ENCODE results near the gene MANBA.

MANBA gene

GRCh38 chr4:102692474-102692873, 68.3 kb downstream of the MANBA start:
- H3K4me3 ChIP-seq (ENCODE audit: low read length), result no peak overlapping the region

GRCh38 chr4:102687982-102688433, 72.8 kb downstream of the MANBA start:
- Histone ChIP-seq H3K27me3 (ENCODE audit: control insufficient read depth, low read length) (no peaks in the 10 kb centered on the region), H3K79me2 (ENCODE audit: control insufficient read depth, low read length) (no peaks in the 10 kb centered on the region), H3K36me3 (ENCODE audit: control insufficient read depth, low read length) (0 out of 2 replicates have a peak, but pooled peaks cover 3% of the 10 kb centered on the region), H3K4me1 (ENCODE audit: control insufficient read depth, low read length) (peaks cover 8% of the 10 kb centered on the region), H3K9me3 (ENCODE audit: control insufficient read depth, insufficient read depth, low read length) (no peaks in the 10 kb centered on the region), H3F3A (ENCODE audit: control insufficient read depth, insufficient read depth) (no peaks in the 10 kb centered on the region), H3K27ac (ENCODE audit: low read depth, low read length) (no peak overlapping the region), H4K20me1 (ENCODE audit: control insufficient read depth, insufficient read depth, low read depth, low read length) (no peaks in the 10 kb centered on the region), H3K4me2 (ENCODE audit: low read length) (no peak overlapping the region), H3K4me3 (ENCODE audit: low read length) (no peak overlapping the region), H3K9me2 (replicated peaks; ENCODE audit: control insufficient read depth, low read length) (no peaks in the 10 kb centered on the region)
- no peak for TF ChIP-seq CTCF (IDR thresholded peaks at IDR 0.05; ENCODE audit: low read depth, low read length, poor library complexity, severe bottlenecking)
- TF ChIP-seq EZH2phosphoT487 (IDR thresholded peaks at IDR 0.05; ENCODE audit: borderline replicate concordance, low read length), result no peak

More at GRCh38 chr4:102692474-102692873, 68.3 kb downstream of the MANBA start:
- no peaks in the 10 kb centered on the region for H3K27me3 ChIP-seq (ENCODE audit: control insufficient read depth, low read length)
- H3K79me2 ChIP-seq (ENCODE audit: control insufficient read depth, low read length), result no peaks in the 10 kb centered on the region
- TF ChIP-seq CTCF (IDR thresholded peaks at IDR 0.05; ENCODE audit: low read depth, low read length, poor library complexity, severe bottlenecking), result no peak
- TF ChIP-seq EZH2phosphoT487 (IDR thresholded peaks at IDR 0.05; ENCODE audit: borderline replicate concordance, low read length), result no peak
- H3K4me1 ChIP-seq (ENCODE audit: control insufficient read depth, low read length), result peaks cover 3% of the 10 kb centered on the region
- H3K27ac ChIP-seq (ENCODE audit: low read depth, low read length), result no peak overlapping the region
- H3K36me3 ChIP-seq (ENCODE audit: control insufficient read depth, low read length), result 0 out of 2 replicates have a peak, but pooled peaks cover 3% of the 10 kb centered on the region
- no peaks in the 10 kb centered on the region for H3F3A ChIP-seq (ENCODE audit: control insufficient read depth, insufficient read depth)
- H3K9me2 ChIP-seq (replicated peaks; ENCODE audit: control insufficient read depth, low read length), result no peaks in the 10 kb centered on the region
- no peak overlapping the region for H3K4me2 ChIP-seq (ENCODE audit: low read length)
- H3K9me3 ChIP-seq (ENCODE audit: control insufficient read depth, insufficient read depth, low read length), result no peaks in the 10 kb centered on the region
- no peaks in the 10 kb centered on the region for H4K20me1 ChIP-seq (ENCODE audit: control insufficient read depth, insufficient read depth, low read depth, low read length)

- Histone ChIP-seq H3K4me3 (ENCODE audit: low read length) (no peak overlapping the region), H3K79me2 (ENCODE audit: control insufficient read depth, low read length) (no peaks in the 10 kb centered on the region), H3F3A (ENCODE audit: control insufficient read depth, insufficient read depth) (no peaks in the 10 kb centered on the region), H3K4me1 (ENCODE audit: control insufficient read depth, low read length) (peaks cover 8% of the 10 kb centered on the region), H3K36me3 (ENCODE audit: control insufficient read depth, low read length) (0 out of 2 replicates have a peak, but pooled peaks cover 3% of the 10 kb centered on the region), H4K20me1 (ENCODE audit: control insufficient read depth, insufficient read depth, low read depth, low read length) (no peaks in the 10 kb centered on the region), H3K27me3 (ENCODE audit: control insufficient read depth, low read length) (no peaks in the 10 kb centered on the region), H3K9me2 (replicated peaks; ENCODE audit: control insufficient read depth, low read length) (no peaks in the 10 kb centered on the region), H3K9me3 (ENCODE audit: control insufficient read depth, insufficient read depth, low read length) (no peaks in the 10 kb centered on the region), H3K27ac (ENCODE audit: low read depth, low read length) (no peak overlapping the region), H3K4me2 (ENCODE audit: low read length) (no peak overlapping the region)
- TF ChIP-seq CTCF (IDR thresholded peaks at IDR 0.05; ENCODE audit: low read depth, low read length, poor library complexity, severe bottlenecking), result no peak
Measured at GRCh38 chr4:102687373-102687981, 73.3 kb downstream of the MANBA start.

Measured in DOHH2 (cell line).